ENCODE results near the gene STXBP1. TPM values are rescaled to one million over a fixed set of nuclear protein-coding genes. Genes with fewer than 3 reads are reported as not detected.

Gene STXBP1
- total and polyA plus RNA-seq, 8 donors, result 14.3 to 46.4 (median 22.0) TPM

DNA sequence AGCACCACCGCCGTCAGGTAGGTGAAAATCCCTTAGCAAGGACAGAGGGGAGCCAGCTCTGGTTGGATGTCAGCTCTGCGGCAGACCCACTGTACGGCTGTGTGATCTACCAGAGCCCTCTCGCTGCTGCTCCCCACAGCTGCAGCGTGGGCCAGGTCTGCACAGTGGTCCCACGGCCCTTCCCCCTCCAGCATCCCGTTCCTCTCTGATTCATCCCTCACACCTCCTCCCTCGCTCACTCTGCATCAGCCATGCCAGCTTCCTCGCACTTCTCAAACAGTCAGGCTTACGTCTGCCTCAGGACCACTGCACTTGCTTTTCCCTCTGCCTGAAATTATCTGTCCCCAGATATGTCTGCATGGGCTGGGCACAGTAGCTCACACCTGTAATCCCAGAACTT, 68.1 kb downstream of the STXBP1 start:
- no peak overlapping the region for H3K27ac ChIP-seq
- whole genome bisulfite sequencing, 2 donors, result 91 to 93% methylated on average over 11 of the region's 11 CpGs

GRCh38 chr9:127680846-127681245, 68.8 kb downstream of the STXBP1 start:
- TF ChIP-seq, protein P1, sequence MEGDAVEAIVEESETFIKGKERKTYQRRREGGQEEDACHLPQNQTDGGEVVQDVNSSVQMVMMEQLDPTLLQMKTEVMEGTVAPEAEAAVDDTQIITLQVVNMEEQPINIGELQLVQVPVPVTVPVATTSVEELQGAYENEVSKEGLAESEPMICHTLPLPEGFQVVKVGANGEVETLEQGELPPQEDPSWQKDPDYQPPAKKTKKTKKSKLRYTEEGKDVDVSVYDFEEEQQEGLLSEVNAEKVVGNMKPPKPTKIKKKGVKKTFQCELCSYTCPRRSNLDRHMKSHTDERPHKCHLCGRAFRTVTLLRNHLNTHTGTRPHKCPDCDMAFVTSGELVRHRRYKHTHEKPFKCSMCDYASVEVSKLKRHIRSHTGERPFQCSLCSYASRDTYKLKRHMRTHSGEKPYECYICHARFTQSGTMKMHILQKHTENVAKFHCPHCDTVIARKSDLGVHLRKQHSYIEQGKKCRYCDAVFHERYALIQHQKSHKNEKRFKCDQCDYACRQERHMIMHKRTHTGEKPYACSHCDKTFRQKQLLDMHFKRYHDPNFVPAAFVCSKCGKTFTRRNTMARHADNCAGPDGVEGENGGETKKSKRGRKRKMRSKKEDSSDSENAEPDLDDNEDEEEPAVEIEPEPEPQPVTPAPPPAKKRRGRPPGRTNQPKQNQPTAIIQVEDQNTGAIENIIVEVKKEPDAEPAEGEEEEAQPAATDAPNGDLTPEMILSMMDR (IDR thresholded peaks at IDR 0.05), result no peak
- no peak for FAIRE-seq

More for the DNA sequence above, 68.1 kb downstream of the STXBP1 start:
- Histone ChIP-seq H3K4me1 (no peaks in the 10 kb centered on the region), H3K27me3 (no peaks in the 10 kb centered on the region), H3K9me3 (no peaks in the 10 kb centered on the region), H3K36me3 (peaks cover 0 to 27% (median 9%) of the 10 kb centered on the region in 3 donors), H3K4me3 (no peak overlapping the region)
- DNase-seq (no peak), ATAC-seq (no peak), FAIRE-seq (no peak)
- TF ChIP-seq, protein P1 (IDR thresholded peaks at IDR 0.05), result no peak
- intact Hi-C loops (cut with DNase I), result no loop called here

GRCh38 chr9:127682351-127683136, 70.5 kb downstream of the STXBP1 start:
- Histone ChIP-seq H3K4me3 (no peak overlapping the region), H3K4me1 (no peaks in the 10 kb centered on the region), H3K27ac (no peak overlapping the region), H3K9me3 (no peaks in the 10 kb centered on the region), H3K27me3 (no peaks in the 10 kb centered on the region), H3K36me3 (peaks cover 0 to 19% (median 9%) of the 10 kb centered on the region in 3 donors)
- WGBS, 2 donors, result 88 to 89% methylated on average over 23 of the region's 23 CpGs
- TF ChIP-seq, protein P1 (IDR thresholded peaks at IDR 0.05), result no peak
- DNase-seq, result peak in 1 of 6 donors; percentile 35
- peak in 3 of 4 donors; percentile 29 to 61 (median 36) for ATAC-seq
- intact Hi-C loops (cut with DNase I), result no loop called here
- FAIRE-seq, result no peak

More at GRCh38 chr9:127680846-127681245, 68.8 kb downstream of the STXBP1 start:
- no peak overlapping the region for H3K27ac ChIP-seq
- DNase-seq (no peak), ATAC-seq (no peak)
- H3K9me3 ChIP-seq, result no peaks in the 10 kb centered on the region
- H3K36me3 ChIP-seq, result peaks cover 0 to 21% (median 9%) of the 10 kb centered on the region in 3 donors
- intact Hi-C loops (cut with DNase I), result no loop called here
- H3K4me1 ChIP-seq, result no peaks in the 10 kb centered on the region
- no peak overlapping the region for H3K4me3 ChIP-seq
- WGBS, 2 donors, result 91 to 94% methylated on average over 9 of the region's 9 CpGs
- H3K27me3 ChIP-seq, result no peaks in the 10 kb centered on the region

DNA sequence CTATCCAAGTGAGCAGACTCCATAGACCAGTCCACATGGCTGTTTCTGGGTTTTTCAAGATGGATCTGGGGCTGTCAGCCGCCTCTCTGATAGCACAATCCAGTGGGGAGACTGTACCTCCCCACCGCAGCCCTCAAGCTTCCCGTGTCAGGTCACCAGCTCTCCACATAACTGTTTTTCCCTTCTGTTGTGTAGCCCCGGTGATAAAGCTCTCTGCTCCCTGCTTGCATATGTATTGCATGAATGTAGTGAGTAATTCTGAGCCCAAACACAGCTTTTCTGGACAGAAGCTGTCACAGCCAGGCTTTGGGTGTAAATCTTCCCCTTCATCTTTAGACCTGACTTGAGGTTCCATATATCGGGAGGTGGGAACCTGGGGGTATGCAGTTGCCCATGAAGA, 71.6 kb downstream of the STXBP1 start:
- peaks cover 0 to 19% (median 9%) of the 10 kb centered on the region in 3 donors for H3K36me3 ChIP-seq
- ATAC-seq (no peak), DNase-seq (no peak), FAIRE-seq (no peak)
- intact Hi-C loops (cut with DNase I), result no loop called here
- H3K27ac ChIP-seq, result no peak overlapping the region
- H3K9me3 ChIP-seq, result no peaks in the 10 kb centered on the region
- no peaks in the 10 kb centered on the region for H3K4me1 ChIP-seq
- TF ChIP-seq, protein P1 (IDR thresholded peaks at IDR 0.05), result no peak
- H3K27me3 ChIP-seq, result no peaks in the 10 kb centered on the region
- WGBS, 2 donors, result 91 to 94% methylated on average over 5 of the region's 5 CpGs
- H3K4me3 ChIP-seq, result no peak overlapping the region

DNA sequence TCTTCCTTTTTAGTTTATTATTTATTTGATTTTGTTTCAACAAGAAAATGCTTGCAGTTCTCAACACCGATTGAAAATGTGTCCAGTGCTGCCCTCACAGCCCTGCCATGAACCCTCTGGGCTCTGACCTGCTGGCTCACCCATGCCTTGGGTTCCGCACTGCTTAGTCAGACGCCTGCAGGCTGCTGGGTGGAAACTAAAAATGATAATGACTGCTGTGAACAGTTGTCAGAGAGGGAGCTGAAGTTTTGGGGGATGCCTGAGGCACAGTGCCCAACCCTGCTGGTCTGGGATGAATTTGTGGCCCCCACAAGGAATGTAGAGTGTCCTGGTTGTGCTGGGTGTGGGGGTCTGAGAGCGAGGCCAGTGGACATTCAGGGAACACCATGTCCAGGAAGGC, 72.5 kb downstream of the STXBP1 start:
- TF ChIP-seq, protein P1 (IDR thresholded peaks at IDR 0.05), result no peak
- WGBS, 2 donors, result 85 to 97% methylated on average over 4 of the region's 4 CpGs
- Histone ChIP-seq H3K4me3 (no peak overlapping the region), H3K9me3 (no peaks in the 10 kb centered on the region), H3K4me1 (no peaks in the 10 kb centered on the region), H3K27me3 (no peaks in the 10 kb centered on the region), H3K36me3 (peaks cover 0 to 19% (median 9%) of the 10 kb centered on the region in 3 donors), H3K27ac (no peak overlapping the region)
- FAIRE-seq (no peak), ATAC-seq (no peak), DNase-seq (no peak)
- intact Hi-C loops (cut with DNase I), result no loop called here

Data from pancreas (tissue), 10 donors.